Thoracic aorta (tissue), 2 donors: ENCODE data around the gene C22orf23. TPM values are rescaled to one million over a fixed set of nuclear protein-coding genes. Genes with fewer than 3 reads are reported as not detected.
"Not testable (repeated sequence)": the region's sequence is repeated elsewhere in the genome, so short reads cannot be mapped to it uniquely, and the experiment has no call there.

Experiments
- ATAC-seq: fragments of 150-250 bp; one replicate; pipeline ENCODE4 v1.8.0; 2017; ENCODE audit warnings: low read depth; ENCODE audit not compliant: insufficient number of reproducible peaks, low FRiP score
- DNase-seq: peaks from one replicate; pipeline ENCODE4 v3.0.0-alpha.2; 2020; ENCODE audit warnings: low spot score
- H3K27ac ChIP-seq, 2 donors: fragments of 200-600 bp; sonication (generic); 1 replicate in 1 of 2; 2 replicates in 1 of 2; pipeline ENCODE4 v1.5.1; 2016; ENCODE audit warnings: mild to moderate bottlenecking in 2 of 2, moderate library complexity in 2 of 2
- H3K27me3 ChIP-seq: fragments of 200-600 bp; sonication (generic); replicated peaks from 2 replicates; pipeline ENCODE4 v1.6.0; 2016; ENCODE audit warnings: mild to moderate bottlenecking; ENCODE audit not compliant: insufficient read depth
- H3K36me3 ChIP-seq: fragments of 200-600 bp; sonication (generic); one replicate; pipeline ENCODE4 v1.5.1; 2016
- H3K4me1 ChIP-seq, 2 donors: fragments of 200-600 bp; sonication (generic); 1 replicate in 1 of 2; 2 replicates in 1 of 2; pipeline versions ENCODE4 v1.5.1 to v1.6.0; 2016; ENCODE audit warnings: low read depth in 2 of 2, mild to moderate bottlenecking in 1 of 2; ENCODE audit not compliant: control insufficient read depth in 1 of 2
- H3K4me3 ChIP-seq: fragments of 200-600 bp; sonication (generic); 2 replicates; pipeline ENCODE4 v1.5.1; 2016; ENCODE audit warnings: mild to moderate bottlenecking
- H3K9me3 ChIP-seq: fragments of 200-600 bp; sonication (generic); 2 replicates; pipeline ENCODE4 v1.5.1; 2016
- total RNA-seq, 2 donors: library from RNA; depleted of rRNA; stranded (reverse); fragments of >200 nt; gene quantifications; one replicate each; pipeline versions ENCODE4 v1.1.0 to v1.2.3, GENCODE V29; 2016
- TF ChIP-seq, protein P1 (sequence below): fragments of 200-600 bp; sonication (generic); IDR thresholded peaks from one replicate; pipeline ENCODE4 v1.5.1; 2019; ENCODE audit warnings: antibody characterized with exemption

C22orf23 gene
- total RNA-seq, 2 donors from 2014 or later: not detected

DNA sequence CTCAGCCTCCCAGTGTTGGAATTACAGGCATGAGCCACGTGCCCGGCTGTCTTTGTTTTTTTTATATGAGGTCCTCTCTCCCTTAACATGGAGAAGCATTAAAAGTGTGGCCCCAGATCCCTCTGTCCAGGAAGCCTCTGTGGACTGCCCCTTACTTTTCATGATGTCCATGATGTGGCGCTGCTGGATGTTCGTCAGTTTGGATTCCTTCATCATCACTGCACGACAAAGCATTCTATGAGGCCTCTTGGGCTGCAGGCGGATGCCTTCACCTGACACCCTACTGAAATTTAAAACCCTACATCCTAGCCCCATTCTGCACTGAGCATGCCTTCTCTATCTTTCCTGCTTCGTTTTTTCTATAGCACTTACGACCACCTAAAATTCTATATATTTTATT, 2.1 kb downstream of the C22orf23 start:
- ATAC-seq: no peak
- H3K9me3 ChIP-seq: no peaks in the 10 kb centered on the region
- H3K27ac ChIP-seq: no peak overlapping the region
- peaks cover 10 to 18% of the 10 kb centered on the region in 2 donors for H3K4me1 ChIP-seq
- no peaks in the 10 kb centered on the region for H3K27me3 ChIP-seq
- H3K36me3 ChIP-seq: no peaks in the 10 kb centered on the region
- no peak for DNase-seq
- H3K4me3 ChIP-seq: no peak overlapping the region
- TF ChIP-seq, protein P1, sequence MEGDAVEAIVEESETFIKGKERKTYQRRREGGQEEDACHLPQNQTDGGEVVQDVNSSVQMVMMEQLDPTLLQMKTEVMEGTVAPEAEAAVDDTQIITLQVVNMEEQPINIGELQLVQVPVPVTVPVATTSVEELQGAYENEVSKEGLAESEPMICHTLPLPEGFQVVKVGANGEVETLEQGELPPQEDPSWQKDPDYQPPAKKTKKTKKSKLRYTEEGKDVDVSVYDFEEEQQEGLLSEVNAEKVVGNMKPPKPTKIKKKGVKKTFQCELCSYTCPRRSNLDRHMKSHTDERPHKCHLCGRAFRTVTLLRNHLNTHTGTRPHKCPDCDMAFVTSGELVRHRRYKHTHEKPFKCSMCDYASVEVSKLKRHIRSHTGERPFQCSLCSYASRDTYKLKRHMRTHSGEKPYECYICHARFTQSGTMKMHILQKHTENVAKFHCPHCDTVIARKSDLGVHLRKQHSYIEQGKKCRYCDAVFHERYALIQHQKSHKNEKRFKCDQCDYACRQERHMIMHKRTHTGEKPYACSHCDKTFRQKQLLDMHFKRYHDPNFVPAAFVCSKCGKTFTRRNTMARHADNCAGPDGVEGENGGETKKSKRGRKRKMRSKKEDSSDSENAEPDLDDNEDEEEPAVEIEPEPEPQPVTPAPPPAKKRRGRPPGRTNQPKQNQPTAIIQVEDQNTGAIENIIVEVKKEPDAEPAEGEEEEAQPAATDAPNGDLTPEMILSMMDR: no peak

DNA sequence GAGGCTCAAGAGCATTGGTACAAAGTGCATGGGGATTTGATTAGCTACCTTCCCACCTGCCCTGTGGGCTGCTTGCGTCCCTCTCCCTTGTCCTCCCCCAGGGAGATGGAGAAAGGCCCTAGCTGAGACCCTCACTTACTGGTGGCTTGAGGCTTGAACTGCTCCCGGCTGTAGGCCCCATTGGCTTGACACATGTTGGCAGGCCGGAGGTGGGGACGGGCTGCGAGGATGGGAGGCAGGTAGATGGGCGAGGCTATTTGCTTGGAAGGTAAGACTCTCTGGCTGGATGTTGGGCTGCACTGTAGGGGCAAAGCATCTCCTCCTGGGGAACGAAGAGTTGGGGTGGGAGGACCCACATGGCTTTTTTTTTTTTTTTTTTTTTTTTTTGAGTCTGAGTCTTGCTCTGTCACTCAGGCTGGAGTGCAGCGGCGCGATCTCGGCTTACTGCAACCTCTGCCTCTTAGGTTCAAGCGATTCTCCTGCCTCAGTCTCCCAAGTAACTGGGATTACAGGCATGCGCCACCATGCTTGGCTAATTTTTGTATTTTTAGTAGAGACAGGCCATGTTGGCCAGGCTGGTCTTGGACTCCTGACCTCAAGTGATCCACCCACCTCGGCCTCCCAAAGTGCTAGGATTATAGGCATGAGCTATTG, 6.1 kb downstream of the C22orf23 start:
- H3K36me3 ChIP-seq, H3K9me3 ChIP-seq, H3K4me1 ChIP-seq, H3K4me3 ChIP-seq, H3K27ac ChIP-seq, H3K27me3 ChIP-seq, ATAC-seq, DNase-seq: not testable (repeated sequence)

DNA sequence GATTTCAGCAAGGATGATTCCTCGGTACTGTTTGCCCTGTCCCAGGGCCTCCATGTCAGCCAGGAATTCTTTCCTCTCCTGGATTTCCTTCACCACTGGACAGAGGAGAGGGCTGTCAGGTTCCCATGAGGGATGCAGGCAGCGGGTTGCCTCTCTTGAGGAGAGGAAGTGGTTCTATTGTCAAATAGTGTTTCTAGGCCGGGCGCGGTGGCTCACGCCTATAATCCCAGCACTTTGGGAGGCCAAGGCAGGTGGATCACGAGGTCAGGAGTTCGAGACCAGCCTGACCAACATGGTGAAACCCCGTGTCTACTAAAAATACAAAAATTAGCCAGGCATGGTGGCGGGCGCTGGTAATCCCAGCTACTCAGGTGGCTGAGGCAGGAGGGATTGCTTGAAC, 9.0 kb downstream of the C22orf23 start:
- ATAC-seq, DNase-seq, H3K27ac ChIP-seq, H3K27me3 ChIP-seq, H3K9me3 ChIP-seq, H3K4me1 ChIP-seq, H3K4me3 ChIP-seq: not testable (repeated sequence)
- peaks cover 20% of the 10 kb centered on the region for H3K36me3 ChIP-seq

DNA sequence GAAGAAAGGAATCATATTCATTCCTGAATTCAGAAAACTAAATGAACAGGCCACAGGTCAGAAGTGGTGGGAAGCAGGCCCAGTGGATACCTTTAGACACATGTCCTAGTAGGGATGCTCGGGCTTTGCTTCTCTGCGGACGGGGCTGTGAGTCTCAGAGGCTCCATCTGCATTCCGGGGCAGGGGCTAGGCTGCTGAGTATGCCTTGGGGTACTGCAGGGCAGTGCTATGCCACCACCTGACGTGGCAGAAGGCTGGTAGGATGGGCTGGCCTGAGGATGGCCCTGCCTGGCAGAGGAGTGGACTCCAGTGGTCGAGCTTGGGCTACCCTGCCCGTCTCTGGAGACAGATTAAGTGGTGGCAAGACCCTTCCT, 9.6 kb downstream of the C22orf23 start:
- no peaks in the 10 kb centered on the region for H3K9me3 ChIP-seq
- TF ChIP-seq, protein P1: no peak
- H3K4me1 ChIP-seq: no peaks in the 10 kb centered on the region
- no peak overlapping the region for H3K4me3 ChIP-seq
- H3K27ac ChIP-seq: no peak overlapping the region
- peaks cover 27% of the 10 kb centered on the region for H3K36me3 ChIP-seq
- no peaks in the 10 kb centered on the region for H3K27me3 ChIP-seq
- DNase-seq (no peak), ATAC-seq (no peak)

DNA sequence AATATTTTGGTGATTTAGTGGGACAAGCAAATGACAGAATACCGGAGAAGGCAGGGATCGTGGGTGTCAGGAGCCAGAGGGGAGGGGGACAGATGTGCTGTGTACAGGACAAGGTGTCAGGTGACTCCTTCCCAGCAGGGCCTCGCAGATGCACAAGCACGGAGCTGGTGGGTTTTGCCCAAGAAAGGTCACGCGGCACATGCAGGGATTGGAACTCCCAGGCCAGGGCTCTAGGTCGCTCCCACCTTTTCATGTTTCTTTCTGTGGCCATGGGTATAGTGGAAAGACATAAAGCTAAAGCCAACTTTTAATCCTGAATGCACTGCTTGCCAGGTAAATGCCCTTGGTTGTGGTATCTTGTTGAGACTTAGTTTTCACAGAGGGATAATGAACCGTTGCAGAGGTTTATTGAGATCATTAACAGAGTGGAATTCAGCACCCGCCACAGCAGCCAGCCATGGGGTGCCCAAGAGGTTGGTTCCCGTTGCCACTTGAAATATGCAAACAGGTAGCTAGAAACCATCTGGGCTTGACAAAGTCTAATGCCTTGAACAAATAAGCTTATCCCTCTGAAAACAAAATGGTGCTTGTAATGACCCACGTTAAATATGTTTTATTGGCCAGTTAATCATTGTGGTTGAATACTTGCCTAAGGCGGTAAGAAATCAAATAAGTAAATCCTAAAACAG, 10.1 kb downstream of the C22orf23 start:
- Histone ChIP-seq H3K4me1 (no peaks in the 10 kb centered on the region), H3K27ac (no peak overlapping the region), H3K4me3 (no peak overlapping the region), H3K27me3 (no peaks in the 10 kb centered on the region), H3K9me3 (no peaks in the 10 kb centered on the region), H3K36me3 (peaks cover 30% of the 10 kb centered on the region)
- ATAC-seq (no peak), DNase-seq (no peak)
- TF ChIP-seq, protein P1: no peak

DNA sequence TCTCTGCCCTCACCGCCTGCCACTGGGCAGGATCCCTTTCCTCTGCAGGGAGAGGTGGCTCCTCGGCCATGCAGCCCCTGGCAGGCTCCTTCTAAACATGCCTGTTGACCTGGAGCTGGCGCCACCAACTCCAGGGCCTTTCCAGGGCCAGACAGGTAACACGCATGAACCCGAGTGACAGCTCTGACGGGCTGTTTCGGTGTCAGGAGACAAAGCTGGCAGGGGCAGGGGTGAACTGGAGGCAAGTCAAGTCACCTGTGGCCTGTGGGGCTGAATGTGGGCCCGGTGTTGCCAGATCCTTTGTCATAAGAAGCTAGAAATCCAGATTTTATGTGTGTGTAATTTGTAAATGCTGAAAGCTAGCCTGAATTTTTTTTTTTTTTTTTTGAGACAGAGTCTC, 11.3 kb downstream of the C22orf23 start:
- Histone ChIP-seq H3K4me3 (no peak overlapping the region), H3K27ac (no peak overlapping the region), H3K27me3 (no peaks in the 10 kb centered on the region), H3K36me3 (peaks cover 40% of the 10 kb centered on the region), H3K4me1 (no peaks in the 10 kb centered on the region), H3K9me3 (no peaks in the 10 kb centered on the region)
- ATAC-seq (no peak), DNase-seq (no peak)
- TF ChIP-seq, protein P1: no peak
